AG10803 (cell line): Measurements from ENCODE around the gene B4GALT2.

Experiments
- DNase-seq: peaks from one replicate; pipeline ENCODE4 v3.0.0; 2010; ENCODE audit warnings: low read depth
- H3K4me3 ChIP-seq: 2 replicates; pipeline ENCODE4 v1.5.1; 2011; ENCODE audit warnings: mild to moderate bottlenecking, low read length, control low read depth
- TF ChIP-seq, protein P1 (sequence below): conservative IDR thresholded peaks from 2 replicates; pipeline ENCODE4 v1.5.1; 2011; ENCODE audit warnings: mild to moderate bottlenecking, low read length, control low read depth, inconsistent platforms

Gene B4GALT2

GRCh38 chr1:44012941-44013609, 34.1 kb downstream of the B4GALT2 start:
- TF ChIP-seq, protein P1, sequence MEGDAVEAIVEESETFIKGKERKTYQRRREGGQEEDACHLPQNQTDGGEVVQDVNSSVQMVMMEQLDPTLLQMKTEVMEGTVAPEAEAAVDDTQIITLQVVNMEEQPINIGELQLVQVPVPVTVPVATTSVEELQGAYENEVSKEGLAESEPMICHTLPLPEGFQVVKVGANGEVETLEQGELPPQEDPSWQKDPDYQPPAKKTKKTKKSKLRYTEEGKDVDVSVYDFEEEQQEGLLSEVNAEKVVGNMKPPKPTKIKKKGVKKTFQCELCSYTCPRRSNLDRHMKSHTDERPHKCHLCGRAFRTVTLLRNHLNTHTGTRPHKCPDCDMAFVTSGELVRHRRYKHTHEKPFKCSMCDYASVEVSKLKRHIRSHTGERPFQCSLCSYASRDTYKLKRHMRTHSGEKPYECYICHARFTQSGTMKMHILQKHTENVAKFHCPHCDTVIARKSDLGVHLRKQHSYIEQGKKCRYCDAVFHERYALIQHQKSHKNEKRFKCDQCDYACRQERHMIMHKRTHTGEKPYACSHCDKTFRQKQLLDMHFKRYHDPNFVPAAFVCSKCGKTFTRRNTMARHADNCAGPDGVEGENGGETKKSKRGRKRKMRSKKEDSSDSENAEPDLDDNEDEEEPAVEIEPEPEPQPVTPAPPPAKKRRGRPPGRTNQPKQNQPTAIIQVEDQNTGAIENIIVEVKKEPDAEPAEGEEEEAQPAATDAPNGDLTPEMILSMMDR = no peak
- no peak for DNase-seq
- H3K4me3 ChIP-seq = no peak overlapping the region

DNA sequence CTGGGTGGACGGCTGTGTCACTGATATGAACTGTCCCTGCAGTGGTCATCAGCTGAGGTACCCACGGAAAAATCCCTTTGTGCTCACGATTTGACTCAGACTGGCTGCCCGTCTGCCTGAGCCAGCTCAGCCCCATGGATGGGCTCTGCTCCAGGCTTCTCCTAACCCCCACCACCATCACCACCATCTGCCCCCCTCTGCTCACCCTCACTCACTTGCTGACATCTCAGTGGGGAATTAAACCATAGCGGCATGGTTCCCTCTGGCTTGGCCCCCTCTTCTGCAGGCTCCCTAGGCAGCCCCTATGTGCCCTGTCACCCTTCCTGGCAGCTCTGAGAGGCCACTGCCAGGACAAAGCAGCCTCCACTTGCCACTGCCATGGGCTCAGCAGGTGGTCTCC, 34.9 kb downstream of the B4GALT2 start:
- H3K4me3 ChIP-seq = no peak overlapping the region
- TF ChIP-seq, protein P1 = no peak
- no peak for DNase-seq

GRCh38 chr1:44014365-44015104, 35.5 kb downstream of the B4GALT2 start:
- DNase-seq = no peak
- TF ChIP-seq, protein P1 = no peak
- H3K4me3 ChIP-seq = no peak overlapping the region

DNA sequence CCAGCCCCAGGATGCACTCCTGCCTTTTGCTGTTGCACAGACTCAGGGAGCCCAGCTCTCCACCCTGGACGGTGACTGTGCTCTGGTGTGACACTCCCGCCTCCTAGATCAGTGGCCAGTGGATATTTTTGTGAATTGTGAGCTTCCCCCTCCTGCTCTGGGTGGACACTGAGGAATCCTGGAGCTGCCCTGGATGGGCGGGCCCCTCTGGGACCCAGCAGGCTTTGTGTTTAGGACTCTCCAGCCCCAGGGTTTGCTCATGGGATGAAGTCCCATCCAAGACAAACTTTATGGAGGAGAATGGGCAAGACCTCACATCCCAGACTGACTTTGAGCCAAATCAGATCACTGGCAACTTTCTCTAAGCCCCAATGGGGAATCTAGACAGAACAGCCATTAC, 36.2 kb downstream of the B4GALT2 start:
- TF ChIP-seq, protein P1 = no peak
- DNase-seq = no peak
- no peak overlapping the region for H3K4me3 ChIP-seq

DNA sequence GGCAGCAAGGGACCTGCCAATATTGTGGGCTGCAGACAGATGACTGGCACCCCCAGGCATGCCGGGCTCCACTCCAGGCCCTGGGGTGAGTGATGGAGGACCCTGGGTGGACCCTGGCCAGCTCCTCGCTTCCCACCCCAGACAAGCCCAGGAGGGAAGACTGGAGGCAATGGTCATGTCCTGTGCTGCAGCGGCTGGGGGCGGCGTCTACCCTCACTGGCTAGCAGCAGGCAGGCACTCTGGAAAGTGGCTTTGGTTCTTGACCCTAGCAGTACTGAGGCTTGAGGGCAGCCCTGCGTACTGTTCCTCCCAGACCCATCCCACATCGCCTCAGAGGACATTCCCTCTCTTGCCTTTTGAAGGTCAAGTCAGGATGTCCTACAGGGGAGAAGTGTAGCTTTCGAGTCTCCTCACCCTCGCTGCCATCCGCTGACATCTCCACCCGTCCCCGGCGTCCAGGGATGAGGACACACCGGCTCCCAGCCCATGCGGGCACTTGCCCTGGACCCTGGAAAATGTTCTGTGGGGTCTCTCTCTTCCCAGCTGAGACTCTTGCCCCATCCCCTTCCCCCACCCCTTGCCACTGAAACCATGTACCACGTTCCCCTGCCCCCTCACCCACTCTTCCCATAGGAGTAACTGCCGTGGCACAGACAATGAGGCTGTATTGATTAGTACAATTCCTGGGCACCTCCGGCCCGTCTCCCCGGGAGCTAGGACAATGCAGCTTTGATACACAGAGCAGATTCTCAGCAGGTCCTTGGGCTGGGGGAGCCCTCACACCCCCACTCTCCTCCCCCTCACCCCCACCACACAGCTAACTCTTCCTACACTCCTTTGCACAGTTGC, 37.3 kb downstream of the B4GALT2 start:
- TF ChIP-seq, protein P1 = no peak
- no peak overlapping the region for H3K4me3 ChIP-seq
- no peak for DNase-seq

GRCh38 chr1:44016890-44017400, 37.9 kb downstream of the B4GALT2 start:
- DNase-seq = no peak
- TF ChIP-seq, protein P1 = no peak
- H3K4me3 ChIP-seq = no peak overlapping the region
